ENCODE measurements around the gene KIF5A.
A peak's percentile ranks its signal among the peaks of the same experiment; 100 is the strongest.

Gene KIF5A

DNA sequence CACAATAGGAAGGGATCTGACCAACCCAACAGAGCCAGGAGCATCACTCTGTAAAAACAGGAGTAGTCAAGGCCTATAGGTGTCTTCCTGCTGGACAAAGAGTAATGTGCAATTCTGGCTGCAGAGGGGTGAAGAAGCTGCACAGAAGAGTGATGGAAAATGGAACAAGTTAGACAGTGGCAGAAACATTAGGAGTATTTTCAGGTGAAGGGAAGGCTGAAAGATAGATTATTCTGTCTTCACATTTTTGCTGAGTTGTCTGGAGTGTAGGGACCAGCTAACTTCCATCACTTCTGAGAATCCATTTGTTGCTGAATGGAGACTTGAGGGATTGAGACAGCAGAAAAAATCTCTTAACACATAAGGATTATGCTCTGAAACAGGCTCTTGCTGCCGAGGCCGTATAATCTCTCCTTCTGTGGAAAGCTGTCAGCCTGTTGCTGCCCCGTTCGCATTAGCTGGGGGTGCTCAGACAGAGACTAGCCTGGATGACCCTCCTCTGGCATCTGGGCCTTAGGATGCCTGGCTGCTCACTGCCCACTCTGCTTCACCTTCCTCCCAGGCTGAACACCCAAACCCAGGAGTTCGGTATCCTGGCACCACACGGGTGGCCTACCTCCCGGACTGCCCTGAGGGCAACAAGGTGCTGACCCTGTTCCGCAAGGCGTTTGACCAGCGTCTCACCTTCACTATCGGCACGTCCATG is 58.3 kb downstream of the KIF5A start:
- no peak overlapping the region for H3K4me3 Mint-ChIP-seq
- no peak for ATAC-seq
- no peaks in the 10 kb centered on the region for H3K9me3 Mint-ChIP-seq
- peaks cover 24% of the 10 kb centered on the region for H3K4me1 Mint-ChIP-seq
- peaks cover 64% of the 10 kb centered on the region for H3K27me3 Mint-ChIP-seq
- H3K36me3 Mint-ChIP-seq = no peaks in the 10 kb centered on the region
- H3K27ac Mint-ChIP-seq = no peak overlapping the region

DNA sequence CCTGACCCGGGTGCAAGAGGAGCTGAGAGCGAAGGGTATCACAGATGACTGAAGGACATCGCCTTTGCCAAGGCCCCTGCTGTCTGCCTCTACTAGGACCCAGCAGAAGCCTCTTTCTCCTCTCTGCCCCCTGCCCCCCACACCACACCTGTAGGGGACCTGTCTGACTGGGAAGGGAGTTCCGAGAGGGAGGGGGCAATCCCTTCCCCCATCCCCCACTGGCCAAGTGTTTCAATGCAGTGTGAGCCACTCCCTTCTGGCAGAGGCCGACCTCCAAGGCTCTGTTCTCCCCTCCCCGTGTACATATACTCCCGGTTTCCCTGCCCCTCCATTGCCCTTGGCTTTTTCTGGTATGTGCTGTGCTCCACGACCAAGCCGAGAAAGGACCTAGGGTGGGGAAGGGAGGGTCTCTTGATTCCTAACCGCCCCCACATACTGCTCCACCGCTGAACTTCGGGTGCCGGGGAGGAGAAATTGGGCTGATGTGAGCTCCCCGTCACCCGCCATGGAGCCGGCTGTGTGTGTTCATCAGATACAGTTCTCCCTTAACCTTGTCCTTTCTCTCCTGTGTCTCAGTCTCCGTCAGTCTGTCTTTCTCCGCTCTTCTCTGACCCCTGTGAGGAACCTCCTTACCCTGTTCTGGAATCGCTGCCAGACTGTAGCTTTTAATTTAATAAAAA is 59.4 kb downstream of the KIF5A start:
- H3K36me3 Mint-ChIP-seq = no peaks in the 10 kb centered on the region
- H3K4me1 Mint-ChIP-seq = peaks cover 33% of the 10 kb centered on the region
- H3K27me3 Mint-ChIP-seq = peaks cover 68% of the 10 kb centered on the region
- ATAC-seq = no peak
- H3K27ac Mint-ChIP-seq = no peak overlapping the region
- no peaks in the 10 kb centered on the region for H3K9me3 Mint-ChIP-seq
- no peak overlapping the region for H3K4me3 Mint-ChIP-seq

DNA sequence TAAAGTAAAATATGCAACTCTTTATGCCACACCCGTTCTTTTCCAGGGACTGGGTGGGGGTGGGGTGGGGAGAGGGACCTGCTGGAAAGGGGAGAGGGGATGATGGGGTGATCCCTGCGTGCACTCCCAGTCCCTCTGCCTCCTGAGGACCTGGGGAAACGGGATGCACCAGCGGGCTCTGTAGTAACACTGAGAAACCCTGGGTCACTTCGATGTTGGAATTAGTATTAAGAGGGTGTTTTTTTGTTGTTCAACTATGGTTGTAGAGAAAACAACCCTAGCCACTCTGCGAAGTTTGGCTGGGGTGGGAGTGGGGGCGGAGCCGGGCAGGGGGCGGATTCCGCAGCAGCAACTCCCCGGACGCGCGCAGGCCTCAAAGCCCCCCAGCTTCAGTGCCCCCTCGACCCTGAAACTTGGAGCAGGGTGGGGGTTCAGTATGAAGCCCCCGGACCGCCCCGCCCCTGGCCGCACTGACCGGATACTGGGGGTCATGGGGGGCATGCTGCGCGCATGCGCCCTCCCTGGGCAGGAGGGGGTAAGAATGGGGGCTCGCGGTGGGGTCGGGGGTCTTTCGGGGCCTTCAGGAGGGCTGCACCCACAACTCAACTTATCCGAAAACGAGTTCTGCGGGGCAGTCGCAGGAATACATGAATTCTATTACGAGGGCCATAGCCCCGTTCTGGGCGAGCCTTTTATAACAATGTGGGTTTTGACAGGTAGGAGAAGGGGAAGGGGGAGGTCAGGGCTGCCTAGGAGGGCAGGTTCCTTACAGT is 60.1 kb downstream of the KIF5A start:
- Mint-ChIP-seq H3K4me1 (peaks cover 33% of the 10 kb centered on the region), H3K36me3 (no peaks in the 10 kb centered on the region), H3K27ac (no peak overlapping the region), H3K4me3 (peak overlapping the region; percentile 41), H3K27me3 (peaks cover 68% of the 10 kb centered on the region), H3K9me3 (no peaks in the 10 kb centered on the region)
- ATAC-seq = no peak

DNA sequence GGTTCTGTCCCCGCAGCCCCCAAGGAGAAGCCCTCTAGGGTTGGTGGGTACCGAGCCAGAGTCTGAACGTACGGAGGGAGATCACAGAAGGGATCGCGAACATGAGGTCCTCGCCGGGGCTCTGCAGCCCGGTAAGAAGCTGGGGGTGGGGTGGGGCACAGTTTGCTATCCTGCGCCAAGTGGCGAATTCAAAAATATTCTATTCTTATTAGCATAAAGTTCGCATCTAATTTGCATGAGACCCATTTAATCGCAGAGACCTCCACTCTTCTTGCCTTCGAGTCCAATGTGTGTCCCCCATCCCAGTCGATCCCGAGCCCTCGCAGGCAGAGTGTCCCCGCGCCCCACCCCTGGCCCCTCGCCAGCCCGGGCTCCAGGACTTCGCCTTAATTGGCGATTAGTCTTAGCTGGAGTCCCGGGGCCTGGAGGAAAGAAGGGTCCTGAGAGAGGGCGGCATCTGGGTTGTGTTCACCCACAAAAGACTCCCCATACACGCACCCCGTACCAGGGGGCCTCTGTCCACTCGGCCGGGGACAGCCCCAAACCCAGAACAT is 60.8 kb downstream of the KIF5A start:
- H3K27ac Mint-ChIP-seq = no peak overlapping the region
- no peaks in the 10 kb centered on the region for H3K36me3 Mint-ChIP-seq
- H3K9me3 Mint-ChIP-seq = no peaks in the 10 kb centered on the region
- ATAC-seq = no peak
- peaks cover 37% of the 10 kb centered on the region for H3K4me1 Mint-ChIP-seq
- H3K4me3 Mint-ChIP-seq = peak overlapping the region; percentile 65
- H3K27me3 Mint-ChIP-seq = peaks cover 65% of the 10 kb centered on the region

DNA sequence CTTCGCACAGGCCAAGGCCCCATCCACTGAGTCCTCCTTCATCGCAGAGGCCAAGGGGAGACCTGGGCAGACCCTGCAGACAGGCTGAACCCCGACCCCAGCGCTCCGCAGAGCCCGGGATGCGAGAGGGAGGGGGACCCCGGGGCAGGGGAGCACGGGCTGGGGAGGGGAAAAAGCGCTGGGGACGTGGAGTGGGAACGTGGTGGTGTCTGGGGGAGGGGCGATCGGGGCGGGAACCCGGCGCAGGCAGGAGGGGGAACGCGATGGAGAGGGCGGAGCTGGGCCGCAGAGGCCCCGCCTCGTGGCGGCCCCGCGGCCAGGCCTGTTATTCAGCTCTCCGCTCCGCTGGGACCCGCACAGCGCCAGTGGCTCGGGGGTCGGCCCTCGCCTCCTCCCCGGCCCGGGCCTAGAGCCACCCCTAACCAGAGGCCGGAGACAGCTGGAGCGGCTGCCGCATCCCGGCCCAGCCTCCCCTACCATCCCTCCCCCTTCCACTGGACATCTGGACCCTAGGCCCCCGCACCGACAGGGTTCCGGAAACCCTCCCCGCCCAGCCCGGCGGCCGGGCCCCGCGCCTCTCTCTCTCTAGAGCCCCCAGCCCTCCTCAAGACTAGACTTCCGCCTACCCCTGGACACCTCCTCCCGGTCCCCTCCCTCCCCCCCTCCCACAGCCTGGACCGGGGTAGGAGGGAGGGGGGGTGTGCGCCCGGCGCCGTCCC is 61.4 kb downstream of the KIF5A start, which contains the start of gene ARHGEF25:
Gene ARHGEF25, plus strand, starts transcription at position 328 of the 719 bp plus-strand sequence. CDS start 460 bp downstream, outside the sequence.
- Mint-ChIP-seq H3K27ac (no peak within 1 kb of the TSS), H3K27me3 (peaks cover 65% of the 10 kb centered on the region), H3K4me1 (peaks cover 44% of the 10 kb centered on the region), H3K9me3 (no peaks in the 10 kb centered on the region), H3K36me3 (no peaks in the 10 kb centered on the region), H3K4me3 (peak within 1 kb of the TSS; percentile 65)
- peak; percentile 22 for ATAC-seq

DNA sequence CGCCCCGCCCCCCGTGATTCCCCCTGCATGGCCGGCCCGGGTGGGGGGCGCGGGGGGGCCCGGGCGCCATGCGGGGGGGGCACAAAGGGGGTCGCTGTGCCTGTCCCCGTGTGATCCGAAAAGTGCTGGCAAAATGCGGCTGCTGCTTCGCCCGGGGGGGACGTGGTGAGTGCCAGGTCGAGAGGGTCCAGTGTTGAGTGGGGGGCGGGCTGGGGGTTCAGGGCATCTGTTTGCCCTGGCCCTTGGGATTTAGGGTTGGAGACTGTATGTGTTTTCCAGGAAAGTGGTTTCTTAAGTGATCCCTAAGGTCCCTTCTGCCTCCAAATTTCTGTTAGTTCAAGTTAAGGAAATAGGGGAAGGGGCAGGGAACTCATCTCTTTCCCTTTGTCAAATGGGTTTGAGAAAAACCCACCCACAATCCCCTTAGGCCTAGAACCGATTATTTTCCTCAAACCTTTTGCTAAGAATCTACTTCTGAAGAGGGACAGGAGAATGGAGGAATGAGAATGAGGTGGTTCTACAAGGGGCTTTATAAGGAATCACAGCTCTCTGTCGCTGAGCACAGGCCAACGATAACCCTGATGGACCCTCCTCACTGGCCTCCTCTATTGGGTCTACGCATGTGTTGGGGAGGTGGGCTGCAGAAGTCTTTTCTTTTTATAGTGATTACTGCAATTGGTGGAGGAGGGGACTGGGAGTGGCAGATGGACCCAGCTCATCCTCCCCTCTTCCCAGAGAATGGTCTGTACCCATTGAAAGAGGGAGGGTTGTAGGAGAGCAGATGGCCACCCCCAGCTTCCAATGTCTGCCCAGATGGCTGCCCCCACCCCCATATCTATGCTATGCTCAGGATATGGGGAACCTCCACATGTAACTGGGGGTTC is 62.2 kb downstream of the KIF5A start:
- Mint-ChIP-seq H3K27ac (no peak overlapping the region), H3K27me3 (peaks cover 67% of the 10 kb centered on the region), H3K36me3 (no peaks in the 10 kb centered on the region), H3K9me3 (no peaks in the 10 kb centered on the region), H3K4me1 (peaks cover 49% of the 10 kb centered on the region), H3K4me3 (no peak overlapping the region)
- no peak for ATAC-seq

DNA sequence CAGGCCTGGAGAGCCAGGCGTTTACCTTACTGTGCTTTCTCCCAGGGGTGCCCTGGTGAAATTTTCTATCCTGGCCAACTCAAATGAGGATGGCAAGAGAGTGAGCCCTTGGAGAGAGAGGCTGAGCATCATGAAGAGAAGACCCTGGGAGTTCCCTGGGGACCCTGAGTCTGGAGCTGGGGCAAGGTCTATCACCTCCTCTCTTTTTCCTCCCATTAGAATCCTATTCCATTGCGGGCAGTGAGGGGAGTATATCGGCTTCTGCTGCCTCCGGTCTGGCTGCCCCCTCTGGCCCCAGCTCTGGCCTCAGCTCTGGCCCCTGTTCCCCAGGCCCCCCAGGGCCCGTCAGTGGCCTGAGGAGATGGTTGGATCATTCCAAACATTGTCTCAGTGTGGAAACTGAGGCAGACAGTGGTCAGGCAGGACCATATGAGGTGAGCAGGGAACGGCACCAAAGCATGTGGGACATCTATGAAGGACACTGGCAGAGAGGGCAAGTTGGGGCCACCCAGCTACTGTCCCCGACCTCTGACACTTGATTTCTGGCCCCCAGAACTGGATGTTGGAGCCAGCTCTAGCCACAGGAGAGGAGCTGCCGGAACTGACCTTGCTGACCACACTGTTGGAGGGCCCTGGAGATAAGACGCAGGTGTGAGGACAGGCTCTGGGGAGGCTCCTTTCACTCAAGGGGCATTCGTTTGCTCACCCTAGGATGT is 63.0 kb downstream of the KIF5A start:
- no peak for ATAC-seq
- Mint-ChIP-seq H3K27ac (no peak overlapping the region), H3K4me1 (peaks cover 49% of the 10 kb centered on the region), H3K27me3 (peaks cover 75% of the 10 kb centered on the region), H3K4me3 (no peak overlapping the region), H3K36me3 (no peaks in the 10 kb centered on the region), H3K9me3 (no peaks in the 10 kb centered on the region)

DNA sequence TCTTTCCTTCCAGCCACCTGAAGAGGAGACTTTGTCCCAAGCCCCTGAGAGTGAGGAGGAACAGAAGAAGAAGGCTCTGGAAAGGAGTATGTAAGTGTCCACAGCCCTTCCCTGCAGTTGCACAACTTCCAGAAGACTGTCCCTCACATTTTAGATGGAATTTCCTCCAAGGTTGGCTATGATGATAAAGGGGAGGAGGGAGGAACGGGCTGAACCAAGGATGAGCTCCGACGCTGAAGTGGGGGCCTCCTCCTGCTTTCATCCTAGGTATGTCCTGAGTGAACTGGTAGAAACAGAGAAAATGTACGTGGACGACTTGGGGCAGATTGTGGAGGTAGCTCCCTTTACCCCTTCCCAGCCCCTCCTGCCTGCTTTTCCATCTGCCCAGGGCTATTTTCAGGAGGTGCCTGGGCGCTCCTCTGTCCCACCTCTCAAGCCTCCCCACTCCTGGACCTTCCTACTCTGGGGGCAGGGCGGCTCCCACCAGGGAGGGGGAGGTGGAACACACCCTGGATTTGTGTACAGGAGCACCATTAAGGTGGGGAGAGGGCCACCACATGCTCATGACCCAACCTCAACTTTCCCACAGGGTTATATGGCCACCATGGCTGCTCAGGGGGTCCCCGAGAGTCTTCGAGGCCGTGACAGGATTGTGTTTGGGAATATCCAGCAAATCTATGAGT is 63.7 kb downstream of the KIF5A start:
- H3K27me3 Mint-ChIP-seq = peaks cover 78% of the 10 kb centered on the region
- H3K36me3 Mint-ChIP-seq = no peaks in the 10 kb centered on the region
- no peaks in the 10 kb centered on the region for H3K9me3 Mint-ChIP-seq
- ATAC-seq = no peak
- peaks cover 49% of the 10 kb centered on the region for H3K4me1 Mint-ChIP-seq
- no peak overlapping the region for H3K4me3 Mint-ChIP-seq
- no peak overlapping the region for H3K27ac Mint-ChIP-seq

DNA sequence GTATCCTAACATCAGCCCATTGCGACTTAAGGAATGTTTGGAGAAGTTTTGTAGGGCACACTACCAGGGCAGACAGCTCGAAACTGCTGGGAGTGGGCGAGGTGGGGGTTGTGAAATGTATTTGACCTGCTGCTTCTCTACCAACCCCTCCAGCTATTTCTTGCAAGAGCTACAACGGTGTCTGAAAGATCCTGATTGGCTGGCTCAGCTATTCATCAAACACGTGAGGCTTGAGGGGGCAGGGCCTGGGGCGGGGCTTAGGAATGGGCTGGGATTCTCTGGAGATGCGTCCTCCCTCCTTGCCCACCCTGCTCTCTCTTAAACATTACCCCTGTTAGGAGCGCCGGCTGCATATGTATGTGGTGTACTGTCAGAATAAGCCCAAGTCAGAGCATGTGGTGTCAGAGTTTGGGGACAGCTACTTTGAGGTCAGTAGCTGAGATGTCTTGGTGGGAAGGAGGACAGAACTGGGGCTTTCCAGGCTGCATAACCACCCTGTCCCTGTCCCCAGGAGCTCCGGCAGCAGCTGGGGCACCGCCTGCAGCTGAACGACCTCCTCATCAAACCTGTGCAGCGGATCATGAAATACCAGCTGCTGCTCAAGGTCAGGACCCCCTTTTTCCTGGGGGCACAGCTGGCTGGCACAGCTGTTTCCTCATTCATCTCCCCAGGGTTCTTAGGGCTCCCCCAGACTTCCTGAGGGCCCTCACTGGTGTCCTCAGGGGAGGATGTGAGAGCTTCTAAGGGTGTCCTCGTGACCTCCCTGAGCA is 64.5 kb downstream of the KIF5A start:
- Mint-ChIP-seq H3K36me3 (no peaks in the 10 kb centered on the region), H3K9me3 (no peaks in the 10 kb centered on the region), H3K4me1 (peaks cover 56% of the 10 kb centered on the region), H3K4me3 (peak overlapping the region; percentile 29), H3K27me3 (peaks cover 78% of the 10 kb centered on the region), H3K27ac (no peak overlapping the region)
- ATAC-seq = peak; percentile 88

DNA sequence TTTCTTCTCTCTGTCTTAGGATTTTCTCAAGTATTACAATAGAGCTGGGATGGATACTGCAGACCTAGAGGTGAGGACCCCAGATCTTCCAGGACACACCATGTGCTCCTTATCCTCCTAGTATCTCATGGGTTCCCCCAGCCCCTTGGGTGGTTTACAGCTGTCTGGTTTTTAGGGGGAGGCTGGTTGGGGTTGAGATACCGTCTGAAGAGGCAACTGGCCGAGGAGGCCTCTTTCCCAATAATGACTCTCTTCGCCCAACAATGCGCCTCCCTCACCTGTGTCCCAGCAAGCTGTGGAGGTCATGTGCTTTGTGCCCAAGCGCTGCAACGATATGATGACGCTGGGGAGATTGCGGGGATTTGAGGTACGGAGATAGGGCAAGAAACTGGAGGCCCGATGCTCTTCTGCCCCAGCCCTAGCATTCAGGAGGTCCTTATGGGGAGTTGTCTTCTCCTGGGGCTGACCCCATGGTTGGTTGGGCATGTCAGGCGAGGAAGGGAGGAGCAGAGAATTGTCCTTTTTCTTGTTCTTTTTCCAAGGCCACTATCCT is 65.2 kb downstream of the KIF5A start:
- Mint-ChIP-seq H3K4me1 (peaks cover 61% of the 10 kb centered on the region), H3K36me3 (no peaks in the 10 kb centered on the region), H3K4me3 (no peak overlapping the region), H3K27ac (no peak overlapping the region), H3K9me3 (no peaks in the 10 kb centered on the region), H3K27me3 (peaks cover 76% of the 10 kb centered on the region)
- peak; percentile 2 for ATAC-seq

DNA sequence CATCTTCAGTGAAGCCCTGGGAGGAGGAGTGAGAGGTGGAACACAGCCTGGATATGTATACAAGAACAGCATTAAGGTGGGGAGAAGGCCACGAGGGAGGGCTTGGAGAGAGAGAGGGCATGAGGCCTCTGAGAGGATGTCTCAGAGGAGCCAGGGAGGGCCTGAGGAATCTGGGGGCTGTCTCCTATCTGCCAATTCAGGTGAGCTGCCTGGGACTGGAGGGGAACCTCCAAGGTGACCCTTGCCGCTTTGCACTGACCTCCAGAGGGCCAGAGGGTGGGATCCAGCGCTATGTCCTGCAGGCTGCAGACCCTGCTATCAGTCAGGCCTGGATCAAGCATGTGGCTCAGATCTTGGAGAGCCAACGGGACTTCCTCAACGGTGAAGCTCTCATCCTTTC is 65.8 kb downstream of the KIF5A start:
- H3K4me1 Mint-ChIP-seq = peaks cover 61% of the 10 kb centered on the region
- H3K9me3 Mint-ChIP-seq = no peaks in the 10 kb centered on the region
- H3K27ac Mint-ChIP-seq = no peak overlapping the region
- H3K36me3 Mint-ChIP-seq = no peaks in the 10 kb centered on the region
- H3K4me3 Mint-ChIP-seq = no peak overlapping the region
- no peak for ATAC-seq
- peaks cover 76% of the 10 kb centered on the region for H3K27me3 Mint-ChIP-seq

DNA sequence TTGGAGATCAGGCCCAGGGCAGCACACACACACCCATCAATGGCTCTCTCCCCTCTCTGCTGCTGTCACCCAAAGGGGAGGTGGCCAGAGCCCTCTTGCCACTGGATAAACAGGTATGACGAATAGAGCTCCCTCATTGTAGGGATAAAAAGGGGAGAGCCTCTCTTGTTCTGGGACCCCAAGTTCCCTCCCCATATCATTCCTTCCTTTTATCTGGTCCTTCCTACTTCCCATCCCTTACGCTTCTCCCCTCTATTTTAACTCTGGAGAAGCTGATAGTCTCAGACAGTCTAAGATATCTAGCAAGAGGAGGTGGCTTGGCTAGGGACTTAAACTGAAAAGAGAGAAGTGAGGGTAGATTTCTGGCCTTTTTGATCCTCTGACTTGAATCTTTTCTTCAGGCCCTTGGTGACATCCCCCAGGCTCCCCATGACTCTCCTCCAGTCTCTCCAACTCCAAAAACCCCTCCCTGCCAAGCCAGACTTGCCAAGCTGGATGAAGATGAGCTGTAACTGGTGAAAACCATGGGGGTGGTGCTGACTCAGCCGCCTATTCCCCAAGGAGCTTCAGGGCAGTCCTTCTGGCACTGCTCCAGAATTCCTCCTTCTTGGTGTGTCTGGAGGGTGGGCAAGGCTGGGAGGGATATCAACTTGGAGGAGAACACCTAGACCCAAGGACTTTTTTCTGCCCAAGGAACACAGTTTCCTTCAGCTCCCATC is 66.7 kb downstream of the KIF5A start:
- peaks cover 77% of the 10 kb centered on the region for H3K27me3 Mint-ChIP-seq

More for the DNA sequence above, 66.7 kb downstream of the KIF5A start:
- H3K4me1 Mint-ChIP-seq = peaks cover 64% of the 10 kb centered on the region
- H3K27ac Mint-ChIP-seq = no peak overlapping the region
- no peaks in the 10 kb centered on the region for H3K36me3 Mint-ChIP-seq
- H3K4me3 Mint-ChIP-seq = no peak overlapping the region
- no peaks in the 10 kb centered on the region for H3K9me3 Mint-ChIP-seq
- no peak for ATAC-seq

Data from stimulated activated memory B cell treated with anti-CD40 and anti-IgM and Interleukin-4, amounts not matched to agents 10 μg/mL and 1 μg/mL and 100 μg/mL, for 72 hours (primary cell).